H9 (cell line): ENCODE measurements around the gene RAP1GAP2. TPM values are rescaled to one million over a fixed set of nuclear protein-coding genes. Genes with fewer than 3 reads are reported as not detected.

Experiments
- DNase-seq: peaks from one replicate; pipeline ENCODE4 v3.0.0-alpha.2; 2017
- H2AFZ ChIP-seq: one replicate; pipeline ENCODE4 v1.6.1; 2013; ENCODE audit warnings: mild to moderate bottlenecking, low read length, control low read depth, moderate library complexity
- H2AK5ac ChIP-seq: 2 replicates; pipeline ENCODE4 v1.6.1; 2013; ENCODE audit warnings: low read length, control low read depth, mixed read lengths; ENCODE audit not compliant: insufficient read length
- H2BK120ac ChIP-seq: one replicate; pipeline ENCODE4 v1.6.1; 2013; ENCODE audit warnings: low read depth, mild to moderate bottlenecking, low read length, control low read depth, inconsistent platforms; ENCODE audit not compliant: poor library complexity, severe bottlenecking
- H2BK12ac ChIP-seq: 2 replicates; pipeline ENCODE4 v1.6.1; 2013; ENCODE audit warnings: low read length, control low read depth, mixed read lengths, low read depth; ENCODE audit not compliant: insufficient read length
- H2BK15ac ChIP-seq: 2 replicates; pipeline ENCODE4 v1.6.1; 2013; ENCODE audit warnings: low read depth, low read length, control low read depth
- H2BK20ac ChIP-seq: one replicate; pipeline ENCODE4 v1.6.1; 2013; ENCODE audit warnings: low read depth, mild to moderate bottlenecking, low read length, control low read depth, inconsistent platforms; ENCODE audit not compliant: poor library complexity, severe bottlenecking
- H2BK5ac ChIP-seq: 2 replicates; pipeline ENCODE4 v1.6.1; 2013; ENCODE audit warnings: low read length, control low read depth, mixed read lengths; ENCODE audit not compliant: insufficient read length
- H3K14ac ChIP-seq: 2 replicates; pipeline ENCODE4 v1.6.1; 2013; ENCODE audit warnings: low read length, control low read depth; ENCODE audit not compliant: insufficient read depth
- H3K18ac ChIP-seq: 2 replicates; pipeline ENCODE4 v1.6.1; 2013; ENCODE audit warnings: low read depth, mild to moderate bottlenecking, mixed read lengths, low read length, control low read depth; ENCODE audit not compliant: insufficient read length
- H3K23ac ChIP-seq: 2 replicates; pipeline ENCODE4 v1.6.1; 2013; ENCODE audit warnings: low read length, control low read depth, mixed read lengths, low read depth; ENCODE audit not compliant: insufficient read length
- H3K23me2 ChIP-seq: 2 replicates; pipeline ENCODE4 v1.6.1; 2013; ENCODE audit warnings: low read depth, mild to moderate bottlenecking, mixed read lengths, low read length, control low read depth; ENCODE audit not compliant: insufficient read length, poor library complexity, severe bottlenecking
- H3K27ac ChIP-seq: 2 replicates; pipeline ENCODE4 v1.5.1; 2013; ENCODE audit warnings: low read length, control low read depth, mixed read lengths, low read depth; ENCODE audit not compliant: insufficient read length
- H3K27me3 ChIP-seq: 2 replicates; pipeline ENCODE4 v1.6.1; 2013; ENCODE audit warnings: low read length, control low read depth, inconsistent platforms; ENCODE audit not compliant: insufficient read depth
- H3K4ac ChIP-seq: 2 replicates; pipeline ENCODE4 v1.6.1; 2013; ENCODE audit warnings: low read depth, mild to moderate bottlenecking, control low read depth, inconsistent platforms, low read length, moderate library complexity
- H3K4me1 ChIP-seq: 2 replicates; pipeline ENCODE4 v1.6.1; 2013; ENCODE audit warnings: low read length, control low read depth, inconsistent platforms; ENCODE audit not compliant: insufficient read depth
- H3K4me2 ChIP-seq: 2 replicates; pipeline ENCODE4 v1.6.1; 2013; ENCODE audit warnings: low read length, control low read depth, mixed read lengths; ENCODE audit not compliant: insufficient read length, insufficient read depth
- H3K56ac ChIP-seq: 2 replicates; pipeline ENCODE4 v1.6.1; 2013; ENCODE audit warnings: low read depth, mild to moderate bottlenecking, mixed read lengths, low read length, control low read depth; ENCODE audit not compliant: insufficient read length
- H3K79me1 ChIP-seq: 2 replicates; pipeline ENCODE4 v1.6.1; 2013; ENCODE audit warnings: low read depth, mild to moderate bottlenecking, moderate library complexity, low read length, control low read depth, inconsistent platforms; ENCODE audit not compliant: insufficient read depth, poor library complexity, severe bottlenecking
- H3K79me2 ChIP-seq: 2 replicates; pipeline ENCODE4 v1.6.1; 2013; ENCODE audit warnings: low read length, control low read depth, inconsistent platforms; ENCODE audit not compliant: insufficient read depth
- H3K9ac ChIP-seq: 2 replicates; pipeline ENCODE4 v1.6.1; 2013; ENCODE audit warnings: low read length, control low read depth, mixed read lengths; ENCODE audit not compliant: insufficient read length; ENCODE audit errors: extremely low read depth
- H3K9me3 ChIP-seq: one replicate; pipeline ENCODE4 v1.6.1; 2013; ENCODE audit warnings: low read depth, low read length, inconsistent platforms; ENCODE audit not compliant: control insufficient read depth
- H3T11ph ChIP-seq: one replicate; pipeline ENCODE4 v1.6.1; 2013; ENCODE audit warnings: mild to moderate bottlenecking, low read length, control low read depth, inconsistent platforms
- H4K20me1 ChIP-seq: one replicate; pipeline ENCODE4 v1.6.1; 2013; ENCODE audit not compliant: control insufficient read depth, insufficient read length, insufficient read depth
- H4K5ac ChIP-seq: 2 replicates; pipeline ENCODE4 v1.6.1; 2013; ENCODE audit warnings: low read depth, mild to moderate bottlenecking, mixed read lengths, low read length, control low read depth; ENCODE audit not compliant: insufficient read length
- H4K8ac ChIP-seq: replicated peaks from 2 replicates; pipeline ENCODE4 v1.6.1; 2013; ENCODE audit warnings: low read length, control low read depth, mixed read lengths, low read depth; ENCODE audit not compliant: insufficient read length
- H4K91ac ChIP-seq: 2 replicates; pipeline ENCODE4 v1.6.1; 2013; ENCODE audit warnings: low read depth, mild to moderate bottlenecking, moderate library complexity, mixed read lengths, low read length, control low read depth; ENCODE audit not compliant: insufficient read length
- H3K27ac Mint-ChIP-seq, 3 experiments: 2 replicates in 2 of 3; 3 replicates in 1 of 3; pipeline ENCODE4 v1.8.0; 2020 to 2021; ENCODE audit warnings: mixed read lengths in 3 of 3, mild to moderate bottlenecking in 1 of 3, moderate library complexity in 1 of 3
- H3K27me3 Mint-ChIP-seq: 2 replicates; pipeline ENCODE4 v1.8.0; 2021; ENCODE audit warnings: low read depth, mild to moderate bottlenecking, moderate library complexity, mixed read lengths
- H3K36me3 Mint-ChIP-seq, 3 experiments: 2 replicates in 2 of 3; 3 replicates in 1 of 3; pipeline ENCODE4 v1.8.0; 2020 to 2021; ENCODE audit warnings: low read depth in 3 of 3, mixed read lengths in 3 of 3; ENCODE audit not compliant: insufficient read depth in 1 of 3
- H3K4me1 Mint-ChIP-seq, 2 experiments: 2 replicates each; pipeline ENCODE4 v1.8.0; 2020; ENCODE audit warnings: mixed read lengths in 2 of 2
- H3K4me3 Mint-ChIP-seq, 2 experiments: 2 replicates in 1 of 2; 3 replicates in 1 of 2; pipeline ENCODE4 v1.8.0; 2020 to 2021; ENCODE audit warnings: mild to moderate bottlenecking in 2 of 2, mixed read lengths in 2 of 2, moderate library complexity in 1 of 2
- H3K9me3 Mint-ChIP-seq, 2 experiments: 2 replicates in 1 of 2; 3 replicates in 1 of 2; pipeline ENCODE4 v1.8.0; 2020; ENCODE audit warnings: mild to moderate bottlenecking in 2 of 2, mixed read lengths in 2 of 2, moderate library complexity in 1 of 2
- WGBS: extraction: QIAGEN DNeasy Blood & Tissue Kit; methylation state at CpG from one replicate; pipeline ENCODE4 v1.1.7; 2013; ENCODE audit warnings: missing lambda C conversion rate, low lambda C conversion rate, mixed read lengths; ENCODE audit not compliant: insufficient read length; ENCODE audit errors: extremely low coverage; 5-methylcytosine and 5-hydroxymethylcytosine counted together
- total RNA-seq: library from RNA; stranded (reverse); gene quantifications from 2 replicates; pipeline ENCODE4 v1.2.1, GENCODE V29; 2021
- TF ChIP-seq, protein P1 (sequence below): fragments of 200-600 bp; sonication (generic); conservative IDR thresholded peaks from 3 replicates; pipeline ENCODE4 v1.8.0; 2021; ENCODE audit warnings: antibody characterized with exemption, mild to moderate bottlenecking

The RAP1GAP2 gene
- total RNA-seq, 1 experiment from 2014 or later: 33.8 TPM

DNA sequence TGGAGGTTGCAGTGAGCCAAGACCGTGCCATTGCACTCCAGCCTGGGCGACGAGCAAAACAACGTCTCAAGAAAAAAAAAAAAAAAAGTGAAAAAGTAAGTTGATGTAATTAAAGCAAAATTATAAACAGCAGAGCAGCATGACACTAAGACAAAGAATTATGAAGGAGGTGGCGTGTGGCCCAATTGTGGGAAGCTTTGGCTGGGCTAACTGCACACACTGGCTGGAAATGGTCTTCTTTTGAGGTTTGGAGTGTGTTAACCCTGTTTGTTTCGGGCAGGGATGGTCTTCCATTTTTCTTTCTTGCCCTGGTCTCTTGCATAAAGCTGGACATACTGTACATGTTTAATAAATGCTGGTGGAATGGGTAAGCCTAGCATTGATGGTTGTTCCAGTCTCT, 54.8 kb downstream of the RAP1GAP2 start:
- Histone ChIP-seq H3K9me3 (no peaks in the 10 kb centered on the region), H2BK15ac (no peak overlapping the region), H3K56ac (no peak overlapping the region), H4K5ac (no peak overlapping the region), H3K23me2 (peaks cover 16% of the 10 kb centered on the region), H3K4me2 (no peak overlapping the region), H3K9ac (no peak overlapping the region), H2BK20ac (no peak overlapping the region), H4K8ac (no peak overlapping the region), H3K79me2 (peaks cover 2% of the 10 kb centered on the region; the same call in 1 of the 2 replicates), H3K27ac (no peak overlapping the region), H2BK5ac (no peak overlapping the region), H3K4ac (no peak overlapping the region), H4K91ac (no peak overlapping the region), H3T11ph (no peak overlapping the region), H2AFZ (no peak overlapping the region), H2BK12ac (no peak overlapping the region), H4K20me1 (no peaks in the 10 kb centered on the region), H3K79me1 (peaks cover under 1% of the 10 kb centered on the region), H3K18ac (no peak overlapping the region), H3K4me1 (peaks cover 8% of the 10 kb centered on the region; the same call in 1 of the 2 replicates), H2BK120ac (no peak overlapping the region), H2AK5ac (no peak overlapping the region), H3K23ac (no peak overlapping the region), H3K27me3 (no peaks in the 10 kb centered on the region; the same call in 1 of the 2 replicates), H3K14ac (no peak overlapping the region)
- TF ChIP-seq, protein P1, sequence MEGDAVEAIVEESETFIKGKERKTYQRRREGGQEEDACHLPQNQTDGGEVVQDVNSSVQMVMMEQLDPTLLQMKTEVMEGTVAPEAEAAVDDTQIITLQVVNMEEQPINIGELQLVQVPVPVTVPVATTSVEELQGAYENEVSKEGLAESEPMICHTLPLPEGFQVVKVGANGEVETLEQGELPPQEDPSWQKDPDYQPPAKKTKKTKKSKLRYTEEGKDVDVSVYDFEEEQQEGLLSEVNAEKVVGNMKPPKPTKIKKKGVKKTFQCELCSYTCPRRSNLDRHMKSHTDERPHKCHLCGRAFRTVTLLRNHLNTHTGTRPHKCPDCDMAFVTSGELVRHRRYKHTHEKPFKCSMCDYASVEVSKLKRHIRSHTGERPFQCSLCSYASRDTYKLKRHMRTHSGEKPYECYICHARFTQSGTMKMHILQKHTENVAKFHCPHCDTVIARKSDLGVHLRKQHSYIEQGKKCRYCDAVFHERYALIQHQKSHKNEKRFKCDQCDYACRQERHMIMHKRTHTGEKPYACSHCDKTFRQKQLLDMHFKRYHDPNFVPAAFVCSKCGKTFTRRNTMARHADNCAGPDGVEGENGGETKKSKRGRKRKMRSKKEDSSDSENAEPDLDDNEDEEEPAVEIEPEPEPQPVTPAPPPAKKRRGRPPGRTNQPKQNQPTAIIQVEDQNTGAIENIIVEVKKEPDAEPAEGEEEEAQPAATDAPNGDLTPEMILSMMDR: no peak
- DNase-seq: no peak
- Mint-ChIP-seq H3K27me3 (peaks cover 12% of the 10 kb centered on the region), H3K27ac (no peak overlapping the region; a peak in 1 of 7 replicates), H3K4me3 (no peak overlapping the region), H3K36me3 (no peaks in the 10 kb centered on the region), H3K9me3 (no peaks in the 10 kb centered on the region), H3K4me1 (peaks cover 34 to 40% of the 10 kb centered on the region in 2 experiments)
- no CpG with 5 or more reads among the region's 6 CpGs for WGBS
